ENCODE measurements around the gene EEF1AKMT1.
"Not testable (repeated sequence)": the region's sequence is repeated elsewhere in the genome, so short reads cannot be mapped to it uniquely, and the experiment has no call there.

Gene EEF1AKMT1

DNA sequence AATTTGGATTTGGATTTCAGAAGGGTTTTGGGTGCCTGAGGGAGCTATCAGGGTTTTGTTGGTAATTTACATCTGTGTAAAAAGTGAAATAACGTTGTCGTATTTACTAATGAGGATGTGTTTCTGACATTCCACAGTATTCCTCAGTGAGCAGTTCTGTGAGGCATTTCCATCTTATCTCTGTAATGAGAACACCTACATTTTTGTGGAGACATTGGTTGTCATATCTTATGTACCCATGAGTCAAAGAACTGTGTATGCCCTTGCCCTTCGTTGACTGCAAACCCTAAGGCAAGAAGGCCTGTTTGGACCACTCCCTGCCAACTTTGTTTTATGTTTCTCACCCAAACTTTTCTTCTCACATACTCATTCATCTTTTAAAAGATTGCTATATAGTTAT lies 84.5 kb downstream of the EEF1AKMT1 start:
- FAIRE-seq, result no peak

DNA sequence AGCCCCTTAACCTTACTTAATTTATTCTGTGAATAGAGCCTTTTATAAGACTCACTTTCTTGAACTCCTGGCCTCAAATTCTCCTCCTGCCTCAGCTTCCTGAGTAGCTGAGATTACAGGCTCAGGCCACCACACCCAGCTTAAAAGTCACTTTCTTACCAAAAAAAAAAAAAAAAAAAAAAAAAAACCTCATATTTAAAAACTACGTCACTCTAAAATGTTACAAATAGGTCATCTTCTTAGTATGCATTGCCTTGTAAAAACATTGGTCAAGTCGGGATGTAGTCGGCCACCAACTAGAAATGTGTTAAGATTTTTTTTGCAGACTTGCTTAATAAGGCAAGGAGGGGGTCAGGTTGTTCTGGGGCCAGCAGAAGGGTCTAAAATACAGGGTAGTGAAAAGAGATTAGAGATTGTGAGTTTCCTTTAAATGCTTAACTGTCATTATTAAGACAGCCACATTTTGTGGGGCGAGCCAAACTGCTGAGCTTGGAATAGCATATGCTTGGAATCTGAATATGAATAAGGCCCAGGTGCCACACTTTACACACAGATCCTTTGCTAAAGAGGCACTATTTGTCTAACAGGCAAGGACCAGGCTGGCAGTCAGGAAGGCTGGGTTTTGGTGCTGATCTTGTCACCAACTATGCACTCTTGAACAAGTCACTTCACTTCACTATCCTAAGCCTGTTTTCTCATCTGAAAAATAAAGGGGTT lies 86.7 kb downstream of the EEF1AKMT1 start:
- FAIRE-seq, result no peak

- FAIRE-seq, result no peak
These were observed 87.6 kb downstream of the EEF1AKMT1 start for GRCh38 chr13:20686167-20686566.

DNA sequence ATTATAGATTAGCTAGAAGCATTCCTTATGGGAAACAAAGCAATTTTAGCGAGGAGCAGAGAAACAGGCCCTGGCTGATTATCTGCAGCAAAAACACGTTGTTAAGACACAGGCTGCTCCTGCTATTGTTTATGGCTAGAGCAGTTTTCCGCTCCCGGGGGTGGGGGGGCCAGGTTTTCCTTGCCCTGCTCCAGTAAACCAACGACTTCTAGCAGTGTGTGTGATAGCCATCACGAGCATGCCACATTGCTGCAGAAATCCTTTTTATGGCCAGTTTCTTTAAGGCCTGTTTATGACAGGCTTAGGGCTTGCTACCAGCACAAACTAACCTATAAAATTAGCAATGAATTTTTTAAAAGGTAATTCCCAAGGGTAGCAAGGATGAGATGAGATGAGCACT lies 88.7 kb downstream of the EEF1AKMT1 start:
- FAIRE-seq, result no peak

GRCh38 chr13:20684546-20684945 lies 89.2 kb downstream of the EEF1AKMT1 start:
- no peak for FAIRE-seq

- no peak for FAIRE-seq
These were observed 89.7 kb downstream of the EEF1AKMT1 start for GRCh38 chr13:20684041-20684440.

- FAIRE-seq, result no peak
These were observed 91.7 kb downstream of the EEF1AKMT1 start for GRCh38 chr13:20682061-20682460.

- FAIRE-seq, result not testable (repeated sequence)
These were observed 92.3 kb downstream of the EEF1AKMT1 start for GRCh38 chr13:20681481-20681880.

GRCh38 chr13:20680416-20681080 lies 93.2 kb downstream of the EEF1AKMT1 start:
- FAIRE-seq, result no peak

DNA sequence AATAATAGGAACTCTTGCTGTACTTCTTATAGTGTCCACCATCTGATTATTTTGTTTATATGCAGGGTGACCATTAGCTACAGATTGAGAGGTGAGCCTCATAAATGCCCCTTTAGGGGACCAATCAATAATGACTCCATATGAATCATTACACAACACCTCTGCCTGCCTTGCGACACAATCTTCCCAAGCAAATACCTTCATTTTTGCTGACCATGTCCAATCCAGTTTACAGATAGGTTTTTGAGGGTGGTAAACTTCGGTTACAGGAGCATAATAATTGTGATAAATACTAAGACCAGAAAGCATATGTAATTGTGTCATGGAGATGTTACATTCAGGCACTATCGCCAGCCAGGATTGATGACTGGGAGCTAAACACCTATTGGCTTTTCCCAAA lies 93.9 kb downstream of the EEF1AKMT1 start:
- FAIRE-seq, result no peak
